Thyroid gland (tissue), 4 donors: ENCODE results near the gene MACIR.

ENCODE experiments used
- CTCF ChIP-seq, 6 experiments: fragments of 200-600 bp in 3 of 6; fragments of 450-650 bp in 3 of 6; sonication (generic) in 3 of 6; IDR thresholded peaks; one replicate each; pipeline ENCODE4 v1.5.1; 2016 to 2019; ENCODE audit warnings: antibody characterized with exemption in 6 of 6, mild to moderate bottlenecking in 2 of 6, inconsistent platforms in 1 of 6, moderate library complexity in 1 of 6
- POLR2A ChIP-seq, 2 donors: fragments of 450-650 bp; IDR thresholded peaks; one replicate each; pipeline ENCODE4 v1.6.1; 2017; ENCODE audit warnings: antibody characterized with exemption in 2 of 2, mild to moderate bottlenecking in 2 of 2, moderate library complexity in 1 of 2

- no peak for TF ChIP-seq CTCF (IDR thresholded peaks at IDR 0.05)
- TF ChIP-seq POLR2A (IDR thresholded peaks at IDR 0.05), result no peak
Measured at GRCh38 chr5:103283120-103283519, 24.6 kb downstream of the MACIR start.
